ENCODE data around the gene VPS26C. TPM values are rescaled to one million over a fixed set of nuclear protein-coding genes. Genes with fewer than 3 reads are reported as not detected.

The VPS26C gene
- total RNA-seq, 1 experiment from 2014 or later: 62.8 TPM

GRCh38 chr21:37266515-37267221, 466 bp downstream of the VPS26C start (continued):
- 0 out of 2 replicates have a peak, but pooled peaks have one; percentile 6 for TF ChIP-seq ZBTB43 (CRISPR knock-in tag; IDR thresholded peaks at IDR 0.05)
- TF ChIP-seq SMAD3 (CRISPR knock-in tag; IDR thresholded peaks at IDR 0.05; ENCODE audit: borderline replicate concordance): no peak
- TF ChIP-seq TEAD4 (CRISPR knock-in tag; IDR thresholded peaks at IDR 0.05): no peak
- TF ChIP-seq, protein P1, sequence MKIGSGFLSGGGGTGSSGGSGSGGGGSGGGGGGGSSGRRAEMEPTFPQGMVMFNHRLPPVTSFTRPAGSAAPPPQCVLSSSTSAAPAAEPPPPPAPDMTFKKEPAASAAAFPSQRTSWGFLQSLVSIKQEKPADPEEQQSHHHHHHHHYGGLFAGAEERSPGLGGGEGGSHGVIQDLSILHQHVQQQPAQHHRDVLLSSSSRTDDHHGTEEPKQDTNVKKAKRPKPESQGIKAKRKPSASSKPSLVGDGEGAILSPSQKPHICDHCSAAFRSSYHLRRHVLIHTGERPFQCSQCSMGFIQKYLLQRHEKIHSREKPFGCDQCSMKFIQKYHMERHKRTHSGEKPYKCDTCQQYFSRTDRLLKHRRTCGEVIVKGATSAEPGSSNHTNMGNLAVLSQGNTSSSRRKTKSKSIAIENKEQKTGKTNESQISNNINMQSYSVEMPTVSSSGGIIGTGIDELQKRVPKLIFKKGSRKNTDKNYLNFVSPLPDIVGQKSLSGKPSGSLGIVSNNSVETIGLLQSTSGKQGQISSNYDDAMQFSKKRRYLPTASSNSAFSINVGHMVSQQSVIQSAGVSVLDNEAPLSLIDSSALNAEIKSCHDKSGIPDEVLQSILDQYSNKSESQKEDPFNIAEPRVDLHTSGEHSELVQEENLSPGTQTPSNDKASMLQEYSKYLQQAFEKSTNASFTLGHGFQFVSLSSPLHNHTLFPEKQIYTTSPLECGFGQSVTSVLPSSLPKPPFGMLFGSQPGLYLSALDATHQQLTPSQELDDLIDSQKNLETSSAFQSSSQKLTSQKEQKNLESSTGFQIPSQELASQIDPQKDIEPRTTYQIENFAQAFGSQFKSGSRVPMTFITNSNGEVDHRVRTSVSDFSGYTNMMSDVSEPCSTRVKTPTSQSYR (CRISPR knock-in tag; IDR thresholded peaks at IDR 0.05): no peak

DNA sequence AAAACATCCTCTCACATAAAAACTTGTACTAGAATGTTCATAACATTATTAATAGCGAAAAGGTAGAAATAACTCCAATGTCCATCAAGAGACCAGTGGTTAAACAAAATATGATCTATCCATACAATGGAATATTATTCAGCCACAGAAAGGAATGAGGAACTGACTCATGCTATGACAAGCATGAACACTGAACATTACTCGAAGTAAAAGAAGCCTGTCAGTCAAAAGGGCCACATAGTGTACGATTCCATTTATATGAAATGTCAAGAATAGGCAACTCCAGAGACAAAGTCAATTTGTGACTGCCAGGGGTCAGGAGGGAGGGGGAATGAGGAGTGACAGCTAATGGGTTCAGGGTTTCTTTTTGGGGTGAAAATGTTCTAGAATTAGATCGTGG, 2.3 kb downstream of the VPS26C start:
- no peaks in the 10 kb centered on the region for H3K27me3 Mint-ChIP-seq (ENCODE audit: low read depth)
- no peak for ATAC-seq
- H3K4me3 Mint-ChIP-seq: peak overlapping the region; percentile 6; the same call in 1 of the 2 replicates
- no peaks in the 10 kb centered on the region for H3K9me3 Mint-ChIP-seq
- ChIA-PET POLR2A (no interaction called here), CTCF (no interaction called here)
- peaks cover 30% of the 10 kb centered on the region for H3K4me1 Mint-ChIP-seq
- no peaks in the 10 kb centered on the region for H3K36me3 Mint-ChIP-seq
- TF ChIP-seq ZNF423 (CRISPR knock-in tag; IDR thresholded peaks at IDR 0.05) (no peak), ATF1 (CRISPR knock-in tag; IDR thresholded peaks at IDR 0.05) (no peak), JAZF1 (CRISPR knock-in tag; IDR thresholded peaks at IDR 0.05) (no peak), ETV6 (CRISPR knock-in tag; IDR thresholded peaks at IDR 0.05) (no peak)
- TF ChIP-seq, protein P2, sequence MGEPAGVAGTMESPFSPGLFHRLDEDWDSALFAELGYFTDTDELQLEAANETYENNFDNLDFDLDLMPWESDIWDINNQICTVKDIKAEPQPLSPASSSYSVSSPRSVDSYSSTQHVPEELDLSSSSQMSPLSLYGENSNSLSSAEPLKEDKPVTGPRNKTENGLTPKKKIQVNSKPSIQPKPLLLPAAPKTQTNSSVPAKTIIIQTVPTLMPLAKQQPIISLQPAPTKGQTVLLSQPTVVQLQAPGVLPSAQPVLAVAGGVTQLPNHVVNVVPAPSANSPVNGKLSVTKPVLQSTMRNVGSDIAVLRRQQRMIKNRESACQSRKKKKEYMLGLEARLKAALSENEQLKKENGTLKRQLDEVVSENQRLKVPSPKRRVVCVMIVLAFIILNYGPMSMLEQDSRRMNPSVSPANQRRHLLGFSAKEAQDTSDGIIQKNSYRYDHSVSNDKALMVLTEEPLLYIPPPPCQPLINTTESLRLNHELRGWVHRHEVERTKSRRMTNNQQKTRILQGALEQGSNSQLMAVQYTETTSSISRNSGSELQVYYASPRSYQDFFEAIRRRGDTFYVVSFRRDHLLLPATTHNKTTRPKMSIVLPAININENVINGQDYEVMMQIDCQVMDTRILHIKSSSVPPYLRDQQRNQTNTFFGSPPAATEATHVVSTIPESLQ (CRISPR knock-in tag; IDR thresholded peaks at IDR 0.05): no peak
- no peak for DNase-seq (ENCODE audit: low spot score)
- peak overlapping the region; percentile 17 for H3K27ac Mint-ChIP-seq

GRCh38 chr21:37263827-37264600, 3.1 kb downstream of the VPS26C start:
- Mint-ChIP-seq H3K36me3 (no peaks in the 10 kb centered on the region), H3K4me3 (no peak overlapping the region), H3K9me3 (no peaks in the 10 kb centered on the region), H3K27me3 (ENCODE audit: low read depth) (no peaks in the 10 kb centered on the region), H3K27ac (peak overlapping the region; percentile 83), H3K4me1 (peaks cover 28% of the 10 kb centered on the region)
- ATAC-seq: no peak
- no peak for DNase-seq (ENCODE audit: low spot score)
- ChIA-PET CTCF (no interaction called here), POLR2A (no interaction called here)
- TF ChIP-seq HMGXB4 (CRISPR knock-in tag; IDR thresholded peaks at IDR 0.05): no peak
- no peak for TF ChIP-seq IRF2 (CRISPR knock-in tag; IDR thresholded peaks at IDR 0.05; ENCODE audit: borderline replicate concordance, low read depth)
- no peak for TF ChIP-seq ZSCAN18 (CRISPR knock-in tag; IDR thresholded peaks at IDR 0.05)
- TF ChIP-seq, protein P3, sequence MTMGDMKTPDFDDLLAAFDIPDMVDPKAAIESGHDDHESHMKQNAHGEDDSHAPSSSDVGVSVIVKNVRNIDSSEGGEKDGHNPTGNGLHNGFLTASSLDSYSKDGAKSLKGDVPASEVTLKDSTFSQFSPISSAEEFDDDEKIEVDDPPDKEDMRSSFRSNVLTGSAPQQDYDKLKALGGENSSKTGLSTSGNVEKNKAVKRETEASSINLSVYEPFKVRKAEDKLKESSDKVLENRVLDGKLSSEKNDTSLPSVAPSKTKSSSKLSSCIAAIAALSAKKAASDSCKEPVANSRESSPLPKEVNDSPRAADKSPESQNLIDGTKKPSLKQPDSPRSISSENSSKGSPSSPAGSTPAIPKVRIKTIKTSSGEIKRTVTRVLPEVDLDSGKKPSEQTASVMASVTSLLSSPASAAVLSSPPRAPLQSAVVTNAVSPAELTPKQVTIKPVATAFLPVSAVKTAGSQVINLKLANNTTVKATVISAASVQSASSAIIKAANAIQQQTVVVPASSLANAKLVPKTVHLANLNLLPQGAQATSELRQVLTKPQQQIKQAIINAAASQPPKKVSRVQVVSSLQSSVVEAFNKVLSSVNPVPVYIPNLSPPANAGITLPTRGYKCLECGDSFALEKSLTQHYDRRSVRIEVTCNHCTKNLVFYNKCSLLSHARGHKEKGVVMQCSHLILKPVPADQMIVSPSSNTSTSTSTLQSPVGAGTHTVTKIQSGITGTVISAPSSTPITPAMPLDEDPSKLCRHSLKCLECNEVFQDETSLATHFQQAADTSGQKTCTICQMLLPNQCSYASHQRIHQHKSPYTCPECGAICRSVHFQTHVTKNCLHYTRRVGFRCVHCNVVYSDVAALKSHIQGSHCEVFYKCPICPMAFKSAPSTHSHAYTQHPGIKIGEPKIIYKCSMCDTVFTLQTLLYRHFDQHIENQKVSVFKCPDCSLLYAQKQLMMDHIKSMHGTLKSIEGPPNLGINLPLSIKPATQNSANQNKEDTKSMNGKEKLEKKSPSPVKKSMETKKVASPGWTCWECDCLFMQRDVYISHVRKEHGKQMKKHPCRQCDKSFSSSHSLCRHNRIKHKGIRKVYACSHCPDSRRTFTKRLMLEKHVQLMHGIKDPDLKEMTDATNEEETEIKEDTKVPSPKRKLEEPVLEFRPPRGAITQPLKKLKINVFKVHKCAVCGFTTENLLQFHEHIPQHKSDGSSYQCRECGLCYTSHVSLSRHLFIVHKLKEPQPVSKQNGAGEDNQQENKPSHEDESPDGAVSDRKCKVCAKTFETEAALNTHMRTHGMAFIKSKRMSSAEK (CRISPR knock-in tag; IDR thresholded peaks at IDR 0.05; ENCODE audit: borderline replicate concordance): no peak
- no peak for TF ChIP-seq MXD4 (CRISPR knock-in tag; IDR thresholded peaks at IDR 0.05; ENCODE audit: borderline replicate concordance)
- TF ChIP-seq ZBTB21 (CRISPR knock-in tag; IDR thresholded peaks at IDR 0.05; ENCODE audit: borderline replicate concordance): no peak
- TF ChIP-seq, protein P4, sequence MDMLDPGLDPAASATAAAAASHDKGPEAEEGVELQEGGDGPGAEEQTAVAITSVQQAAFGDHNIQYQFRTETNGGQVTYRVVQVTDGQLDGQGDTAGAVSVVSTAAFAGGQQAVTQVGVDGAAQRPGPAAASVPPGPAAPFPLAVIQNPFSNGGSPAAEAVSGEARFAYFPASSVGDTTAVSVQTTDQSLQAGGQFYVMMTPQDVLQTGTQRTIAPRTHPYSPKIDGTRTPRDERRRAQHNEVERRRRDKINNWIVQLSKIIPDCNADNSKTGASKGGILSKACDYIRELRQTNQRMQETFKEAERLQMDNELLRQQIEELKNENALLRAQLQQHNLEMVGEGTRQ (CRISPR knock-in tag; IDR thresholded peaks at IDR 0.05): no peak
